ENCODE measurements around the gene ZNF407.

ZNF407 gene

GRCh38 chr18:74982946-74983635, 385.4 kb downstream of the ZNF407 start:
- no peak overlapping the region for H4K5ac ChIP-seq (ENCODE audit: low read length)
- H3K79me1 ChIP-seq (ENCODE audit: low read length) = no peaks in the 10 kb centered on the region
- H3K9ac ChIP-seq (ENCODE audit: low read length) = no peak overlapping the region
- no peak overlapping the region for H4K8ac ChIP-seq (ENCODE audit: low read depth, low read length)
- DNase-seq = no peak
- no CpG with 5 or more reads among the region's 6 CpGs for WGBS (ENCODE audit: extremely low coverage, insufficient coverage, low lambda C conversion rate)
- peak overlapping the region; percentile 51 for H3K18ac ChIP-seq (ENCODE audit: low read length)
- no peak overlapping the region for H3K4me3 ChIP-seq (ENCODE audit: low read length)
- H2AK5ac ChIP-seq (ENCODE audit: low read length) = no peak overlapping the region
- H3K4ac ChIP-seq (ENCODE audit: low read depth, low read length) = no peak overlapping the region
- H3K27me3 ChIP-seq (ENCODE audit: insufficient read depth, low read length, poor library complexity) = no peaks in the 10 kb centered on the region
- no peaks in the 10 kb centered on the region for H3K36me3 ChIP-seq (ENCODE audit: control insufficient read depth, insufficient read depth, low read length)
- H3K56ac ChIP-seq (ENCODE audit: low read length) = no peak overlapping the region
- H3K79me2 ChIP-seq (ENCODE audit: control insufficient read depth, insufficient read depth, low read length) = no peaks in the 10 kb centered on the region
- H3K4me2 ChIP-seq (ENCODE audit: low read length) = no peak overlapping the region
- no peak overlapping the region for H3K23ac ChIP-seq (ENCODE audit: low read length)
- no peak overlapping the region for H2BK15ac ChIP-seq (replicated peaks; ENCODE audit: low read depth)
- peaks cover 2% of the 10 kb centered on the region for H3K4me1 ChIP-seq (ENCODE audit: control insufficient read depth, low read depth, low read length)
- H2BK120ac ChIP-seq (ENCODE audit: low read depth, low read length) = no peak overlapping the region
- no peak overlapping the region for H2BK5ac ChIP-seq (ENCODE audit: low read length)
- no peak overlapping the region for H3K27ac ChIP-seq (ENCODE audit: low read depth, low read length)

GRCh38 chr18:74989134-74989533, 391.5 kb downstream of the ZNF407 start:
- no CpG with 5 or more reads among the region's 4 CpGs for WGBS (ENCODE audit: extremely low coverage, insufficient coverage, low lambda C conversion rate)
- Histone ChIP-seq H3K79me1 (ENCODE audit: low read length) (no peaks in the 10 kb centered on the region), H3K4ac (ENCODE audit: low read depth, low read length) (no peak overlapping the region), H3K36me3 (ENCODE audit: control insufficient read depth, insufficient read depth, low read length) (no peaks in the 10 kb centered on the region), H2BK15ac (replicated peaks; ENCODE audit: low read depth) (no peak overlapping the region), H3K4me2 (ENCODE audit: low read length) (no peak overlapping the region), H3K4me1 (ENCODE audit: control insufficient read depth, low read depth, low read length) (no peaks in the 10 kb centered on the region), H2BK5ac (ENCODE audit: low read length) (no peak overlapping the region), H3K56ac (ENCODE audit: low read length) (no peak overlapping the region), H3K18ac (ENCODE audit: low read length) (no peak overlapping the region), H3K27me3 (ENCODE audit: insufficient read depth, low read length, poor library complexity) (no peaks in the 10 kb centered on the region), H2BK120ac (ENCODE audit: low read depth, low read length) (no peak overlapping the region), H3K4me3 (ENCODE audit: low read length) (no peak overlapping the region), H3K9ac (ENCODE audit: low read length) (no peak overlapping the region), H3K27ac (ENCODE audit: low read depth, low read length) (no peak overlapping the region), H2AK5ac (ENCODE audit: low read length) (no peak overlapping the region), H3K23ac (ENCODE audit: low read length) (no peak overlapping the region), H4K8ac (ENCODE audit: low read depth, low read length) (no peak overlapping the region), H3K79me2 (ENCODE audit: control insufficient read depth, insufficient read depth, low read length) (no peaks in the 10 kb centered on the region), H4K5ac (ENCODE audit: low read length) (no peak overlapping the region)
- DNase-seq = no peak

GRCh38 chr18:74990563-74991081, 393.0 kb downstream of the ZNF407 start:
- H3K4me1 ChIP-seq (ENCODE audit: control insufficient read depth, low read depth, low read length) = peaks cover 2% of the 10 kb centered on the region
- WGBS (ENCODE audit: extremely low coverage, insufficient coverage, low lambda C conversion rate) = no CpG with 5 or more reads among the region's 4 CpGs

GRCh38 chr18:74994502-74995418, 397.1 kb downstream of the ZNF407 start:
- no peak overlapping the region for H4K5ac ChIP-seq (ENCODE audit: low read length)
- H4K8ac ChIP-seq (ENCODE audit: low read depth, low read length) = no peak overlapping the region
- no peak overlapping the region for H3K56ac ChIP-seq (ENCODE audit: low read length)
- H3K79me1 ChIP-seq (ENCODE audit: low read length) = no peaks in the 10 kb centered on the region
- no peak overlapping the region for H3K4me3 ChIP-seq (ENCODE audit: low read length)
- H3K27me3 ChIP-seq (ENCODE audit: insufficient read depth, low read length, poor library complexity) = no peaks in the 10 kb centered on the region
- peaks cover 2% of the 10 kb centered on the region for H3K4me1 ChIP-seq (ENCODE audit: control insufficient read depth, low read depth, low read length)
- H3K79me2 ChIP-seq (ENCODE audit: control insufficient read depth, insufficient read depth, low read length) = no peaks in the 10 kb centered on the region
- no peak overlapping the region for H2BK5ac ChIP-seq (ENCODE audit: low read length)
- no peak overlapping the region for H2AK5ac ChIP-seq (ENCODE audit: low read length)
- no peak overlapping the region for H3K4ac ChIP-seq (ENCODE audit: low read depth, low read length)
- H3K27ac ChIP-seq (ENCODE audit: low read depth, low read length) = no peak overlapping the region
- no peak overlapping the region for H3K9ac ChIP-seq (ENCODE audit: low read length)
- no peaks in the 10 kb centered on the region for H3K36me3 ChIP-seq (ENCODE audit: control insufficient read depth, insufficient read depth, low read length)
- peak; percentile 71 for DNase-seq
- no peak overlapping the region for H2BK15ac ChIP-seq (replicated peaks; ENCODE audit: low read depth)
- H3K23ac ChIP-seq (ENCODE audit: low read length) = no peak overlapping the region
- H2BK120ac ChIP-seq (ENCODE audit: low read depth, low read length) = no peak overlapping the region
- no CpG with 5 or more reads among the region's 19 CpGs for WGBS (ENCODE audit: extremely low coverage, insufficient coverage, low lambda C conversion rate)
- H3K4me2 ChIP-seq (ENCODE audit: low read length) = no peak overlapping the region
- peak overlapping the region; percentile 76 for H3K18ac ChIP-seq (ENCODE audit: low read length)

More at GRCh38 chr18:74990563-74991081, 393.0 kb downstream of the ZNF407 start:
- Histone ChIP-seq H2BK120ac (ENCODE audit: low read depth, low read length) (no peak overlapping the region), H3K4me2 (ENCODE audit: low read length) (no peak overlapping the region), H3K79me2 (ENCODE audit: control insufficient read depth, insufficient read depth, low read length) (no peaks in the 10 kb centered on the region), H3K27me3 (ENCODE audit: insufficient read depth, low read length, poor library complexity) (no peaks in the 10 kb centered on the region), H4K8ac (ENCODE audit: low read depth, low read length) (no peak overlapping the region), H4K5ac (ENCODE audit: low read length) (no peak overlapping the region), H3K23ac (ENCODE audit: low read length) (no peak overlapping the region), H3K4ac (ENCODE audit: low read depth, low read length) (no peak overlapping the region), H3K56ac (ENCODE audit: low read length) (no peak overlapping the region), H3K9ac (ENCODE audit: low read length) (no peak overlapping the region), H3K4me3 (ENCODE audit: low read length) (no peak overlapping the region), H3K27ac (ENCODE audit: low read depth, low read length) (no peak overlapping the region), H2AK5ac (ENCODE audit: low read length) (no peak overlapping the region), H2BK5ac (ENCODE audit: low read length) (no peak overlapping the region), H3K36me3 (ENCODE audit: control insufficient read depth, insufficient read depth, low read length) (no peaks in the 10 kb centered on the region), H3K79me1 (ENCODE audit: low read length) (no peaks in the 10 kb centered on the region), H3K18ac (ENCODE audit: low read length) (no peak overlapping the region), H2BK15ac (replicated peaks; ENCODE audit: low read depth) (no peak overlapping the region)
- no peak for DNase-seq

- H3K36me3 ChIP-seq (ENCODE audit: control insufficient read depth, insufficient read depth, low read length) = no peaks in the 10 kb centered on the region
- H3K79me2 ChIP-seq (ENCODE audit: control insufficient read depth, insufficient read depth, low read length) = no peaks in the 10 kb centered on the region
- no peak overlapping the region for H2BK15ac ChIP-seq (replicated peaks; ENCODE audit: low read depth)
- H3K18ac ChIP-seq (ENCODE audit: low read length) = peak overlapping the region; percentile 76
- no peak overlapping the region for H3K4me2 ChIP-seq (ENCODE audit: low read length)
- H2AK5ac ChIP-seq (ENCODE audit: low read length) = no peak overlapping the region
- H3K79me1 ChIP-seq (ENCODE audit: low read length) = no peaks in the 10 kb centered on the region
- H3K4me1 ChIP-seq (ENCODE audit: control insufficient read depth, low read depth, low read length) = peaks cover 2% of the 10 kb centered on the region
- no peak for DNase-seq
- no peak overlapping the region for H3K27ac ChIP-seq (ENCODE audit: low read depth, low read length)
- H3K4ac ChIP-seq (ENCODE audit: low read depth, low read length) = no peak overlapping the region
- H3K56ac ChIP-seq (ENCODE audit: low read length) = no peak overlapping the region
- H3K4me3 ChIP-seq (ENCODE audit: low read length) = no peak overlapping the region
- WGBS (ENCODE audit: extremely low coverage, insufficient coverage, low lambda C conversion rate) = no CpG with 5 or more reads among the region's 2 CpGs
- H2BK120ac ChIP-seq (ENCODE audit: low read depth, low read length) = no peak overlapping the region
- no peak overlapping the region for H4K5ac ChIP-seq (ENCODE audit: low read length)
- no peak overlapping the region for H3K23ac ChIP-seq (ENCODE audit: low read length)
- H2BK5ac ChIP-seq (ENCODE audit: low read length) = no peak overlapping the region
- H3K27me3 ChIP-seq (ENCODE audit: insufficient read depth, low read length, poor library complexity) = no peaks in the 10 kb centered on the region
- H3K9ac ChIP-seq (ENCODE audit: low read length) = no peak overlapping the region
- H4K8ac ChIP-seq (ENCODE audit: low read depth, low read length) = no peak overlapping the region
Observed at GRCh38 chr18:74995419-74995736, 397.7 kb downstream of the ZNF407 start.
